IgD-negative memory B cell (primary cell): ENCODE data around the gene SNX25. TPM values are rescaled to one million over a fixed set of nuclear protein-coding genes. Genes with fewer than 3 reads are reported as not detected.
A peak's percentile ranks its signal among the peaks of the same experiment; 100 is the strongest.

Experiments
- H3K27ac Mint-ChIP-seq, 3 donors: one replicate each; pipeline ENCODE4 v1.8.0; 2020 to 2022; ENCODE audit warnings: mild to moderate bottlenecking in 3 of 3, mixed read lengths in 3 of 3, moderate library complexity in 1 of 3
- H3K27me3 Mint-ChIP-seq: one replicate; pipeline ENCODE4 v1.8.0; 2021; ENCODE audit warnings: mixed read lengths
- H3K36me3 Mint-ChIP-seq: one replicate; pipeline ENCODE4 v1.8.0; 2020; ENCODE audit warnings: mild to moderate bottlenecking, mixed read lengths
- H3K4me1 Mint-ChIP-seq, 3 donors: one replicate each; pipeline ENCODE4 v1.8.0; 2020 to 2022; ENCODE audit warnings: mixed read lengths in 3 of 3, mild to moderate bottlenecking in 1 of 3
- H3K4me3 Mint-ChIP-seq, 4 donors: one replicate each; pipeline ENCODE4 v1.8.0; 2020 to 2022; ENCODE audit warnings: mild to moderate bottlenecking in 4 of 4, mixed read lengths in 4 of 4, moderate library complexity in 3 of 4
- H3K9me3 Mint-ChIP-seq, 3 donors: one replicate each; pipeline ENCODE4 v1.8.0; 2020 to 2021; ENCODE audit warnings: mixed read lengths in 3 of 3, mild to moderate bottlenecking in 1 of 3
- polyA plus RNA-seq: library from polyadenylated mRNA; unstranded; fragments of 300-500 nt; fragmentation: Illumina TruSeq; gene quantifications from one replicate; pipeline ENCODE4 v1.2.3, GENCODE V29; 2021

SNX25 gene
- polyA plus RNA-seq, 1 donor from 2014 or later: 24.4 TPM

GRCh38 chr4:185399466-185399865 lies 190.1 kb downstream of the SNX25 start:
- Mint-ChIP-seq H3K27ac (peak overlapping the region in 1 of 3 donors; percentile 98), H3K36me3 (peaks cover 6% of the 10 kb centered on the region), H3K4me3 (peak overlapping the region in 1 of 4 donors; percentile 98), H3K4me1 (peaks cover 22 to 27% (median 25%) of the 10 kb centered on the region in 3 donors), H3K9me3 (no peaks in the 10 kb centered on the region), H3K27me3 (no peaks in the 10 kb centered on the region)

- Mint-ChIP-seq H3K4me1 (peaks cover 4 to 7% (median 6%) of the 10 kb centered on the region in 3 donors), H3K27me3 (no peaks in the 10 kb centered on the region), H3K36me3 (peaks cover 16% of the 10 kb centered on the region), H3K9me3 (no peaks in the 10 kb centered on the region), H3K27ac (no peak overlapping the region), H3K4me3 (no peak overlapping the region)
Measured at GRCh38 chr4:185404031-185404430, 194.6 kb downstream of the SNX25 start.

- H3K27me3 Mint-ChIP-seq: no peaks in the 10 kb centered on the region
- peaks cover 19% of the 10 kb centered on the region for H3K36me3 Mint-ChIP-seq
- H3K4me3 Mint-ChIP-seq: no peak overlapping the region
- H3K9me3 Mint-ChIP-seq: no peaks in the 10 kb centered on the region
- H3K4me1 Mint-ChIP-seq: peaks cover 3 to 7% (median 6%) of the 10 kb centered on the region in 3 donors
- peak overlapping the region in 1 of 3 donors; percentile 64 for H3K27ac Mint-ChIP-seq
Measured at GRCh38 chr4:185405296-185405999, 196.1 kb downstream of the SNX25 start.

- peaks cover 18% of the 10 kb centered on the region for H3K36me3 Mint-ChIP-seq
- H3K9me3 Mint-ChIP-seq: no peaks in the 10 kb centered on the region
- no peak overlapping the region for H3K4me3 Mint-ChIP-seq
- no peaks in the 10 kb centered on the region for H3K27me3 Mint-ChIP-seq
- peaks cover 3 to 7% (median 6%) of the 10 kb centered on the region in 3 donors for H3K4me1 Mint-ChIP-seq
- no peak overlapping the region for H3K27ac Mint-ChIP-seq
Measured at GRCh38 chr4:185408432-185408831, 199.0 kb downstream of the SNX25 start.

- Mint-ChIP-seq H3K4me1 (no peaks in the 10 kb centered on the region), H3K36me3 (peaks cover 16% of the 10 kb centered on the region), H3K27ac (no peak overlapping the region), H3K9me3 (no peaks in the 10 kb centered on the region), H3K27me3 (no peaks in the 10 kb centered on the region), H3K4me3 (no peak overlapping the region)
Measured at GRCh38 chr4:185411849-185412248, 202.5 kb downstream of the SNX25 start.

GRCh38 chr4:185412412-185412811 lies 203.0 kb downstream of the SNX25 start:
- Mint-ChIP-seq H3K9me3 (no peaks in the 10 kb centered on the region), H3K4me1 (peaks cover 0 to 1% (median 0%) of the 10 kb centered on the region in 3 donors), H3K27me3 (no peaks in the 10 kb centered on the region), H3K4me3 (no peak overlapping the region), H3K27ac (no peak overlapping the region), H3K36me3 (peaks cover 16% of the 10 kb centered on the region)

Other genes starting within 250 kb of the SNX25 start
- not detected for gene HELT, start 191.1 kb upstream of the SNX25 start, polyA plus RNA-seq
- 16.6 TPM for gene SLC25A4, start 66.3 kb upstream of the SNX25 start, polyA plus RNA-seq
- gene CFAP97, start 5.6 kb upstream of the SNX25 start, polyA plus RNA-seq: 66.3 TPM
- 0.89 TPM for gene LRP2BP, start 186.3 kb downstream of the SNX25 start, polyA plus RNA-seq
- gene ANKRD37, start 187.2 kb downstream of the SNX25 start, polyA plus RNA-seq: 16.5 TPM
- 29.2 TPM for gene UFSP2, start 216.4 kb downstream of the SNX25 start, polyA plus RNA-seq